GM08714 (cell line): Measurements from ENCODE around the gene FLNB.

Source experiments
- H3K4me3 ChIP-seq: fragments of 200-500 bp; sonication (Bioruptor generic); 2 replicates; pipeline ENCODE4 v1.5.1; 2014; ENCODE audit warnings: mild to moderate bottlenecking, low read length, inconsistent platforms
- ZNF274 ChIP-seq: IDR thresholded peaks from 2 replicates; pipeline ENCODE4 v1.6.1; 2012; ENCODE audit warnings: mild to moderate bottlenecking, low read depth, low read length

FLNB gene

GRCh38 chr3:58152225-58153015 is 144.2 kb downstream of the FLNB start:
- TF ChIP-seq ZNF274 = no peak
- no peak overlapping the region for H3K4me3 ChIP-seq

- H3K4me3 ChIP-seq = no peak overlapping the region
- no peak for TF ChIP-seq ZNF274
Observed at GRCh38 chr3:58153371-58153770, 145.1 kb downstream of the FLNB start.

- no peak for TF ChIP-seq ZNF274
- no peak overlapping the region for H3K4me3 ChIP-seq
Observed at GRCh38 chr3:58154626-58155449, 146.6 kb downstream of the FLNB start.

GRCh38 chr3:58155838-58156237 is 147.6 kb downstream of the FLNB start:
- no peak overlapping the region for H3K4me3 ChIP-seq
- no peak for TF ChIP-seq ZNF274

- TF ChIP-seq ZNF274 = no peak
- H3K4me3 ChIP-seq = no peak overlapping the region
Observed at GRCh38 chr3:58157700-58158099, 149.5 kb downstream of the FLNB start.

- H3K4me3 ChIP-seq = no peak overlapping the region
- no peak for TF ChIP-seq ZNF274
Observed at GRCh38 chr3:58158442-58159153, 150.4 kb downstream of the FLNB start.

GRCh38 chr3:58160399-58160798 is 152.2 kb downstream of the FLNB start:
- H3K4me3 ChIP-seq = no peak overlapping the region

GRCh38 chr3:58161435-58162398 is 153.5 kb downstream of the FLNB start:
- no peak overlapping the region for H3K4me3 ChIP-seq
- no peak for TF ChIP-seq ZNF274

More at GRCh38 chr3:58160399-58160798, 152.2 kb downstream of the FLNB start:
- no peak for TF ChIP-seq ZNF274

GRCh38 chr3:58163234-58163633 is 155.0 kb downstream of the FLNB start:
- TF ChIP-seq ZNF274 = no peak
- no peak overlapping the region for H3K4me3 ChIP-seq

GRCh38 chr3:58164199-58164879 is 156.1 kb downstream of the FLNB start:
- no peak for TF ChIP-seq ZNF274
- no peak overlapping the region for H3K4me3 ChIP-seq

- no peak overlapping the region for H3K4me3 ChIP-seq
- TF ChIP-seq ZNF274 = no peak
Observed at GRCh38 chr3:58164906-58165821, 156.9 kb downstream of the FLNB start.
